ENCODE results near the gene KCNH5. TPM values are rescaled to one million over a fixed set of nuclear protein-coding genes. Genes with fewer than 3 reads are reported as not detected.

KCNH5 gene
- total RNA-seq, 1 experiment from 2014 or later, result not detected

DNA sequence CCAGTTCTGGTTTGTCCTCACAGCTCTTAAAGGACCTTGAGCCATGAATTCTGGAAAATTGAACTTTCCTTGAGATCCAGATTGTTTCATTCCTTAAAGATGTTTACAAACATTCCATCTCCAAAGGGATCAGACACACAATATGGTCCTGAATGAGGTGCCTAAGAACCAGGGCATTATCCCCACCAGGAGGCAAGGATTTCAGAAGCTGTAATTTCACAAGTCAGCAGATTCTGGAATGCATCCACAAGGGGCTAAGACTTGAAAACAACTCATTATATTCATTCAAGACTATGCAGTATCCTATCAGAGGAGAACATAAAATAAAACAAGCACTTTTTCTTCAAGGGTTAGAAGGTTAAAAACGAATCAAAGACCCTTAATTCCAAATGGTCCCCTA, 15.1 kb downstream of the KCNH5 start:
- no peaks in the 10 kb centered on the region for H3K27me3 ChIP-seq (replicated peaks)
- no peak overlapping the region for H3K27ac ChIP-seq
- no peaks in the 10 kb centered on the region for H3K4me1 ChIP-seq (replicated peaks)
- H3K4me3 ChIP-seq, result no peak overlapping the region
- no peaks in the 10 kb centered on the region for H3K36me3 ChIP-seq
- H3K9me3 ChIP-seq (replicated peaks), result no peaks in the 10 kb centered on the region
- no peak for DNase-seq (ENCODE audit: low read depth in 1 of 2, low spot score in 2 of 2)

DNA sequence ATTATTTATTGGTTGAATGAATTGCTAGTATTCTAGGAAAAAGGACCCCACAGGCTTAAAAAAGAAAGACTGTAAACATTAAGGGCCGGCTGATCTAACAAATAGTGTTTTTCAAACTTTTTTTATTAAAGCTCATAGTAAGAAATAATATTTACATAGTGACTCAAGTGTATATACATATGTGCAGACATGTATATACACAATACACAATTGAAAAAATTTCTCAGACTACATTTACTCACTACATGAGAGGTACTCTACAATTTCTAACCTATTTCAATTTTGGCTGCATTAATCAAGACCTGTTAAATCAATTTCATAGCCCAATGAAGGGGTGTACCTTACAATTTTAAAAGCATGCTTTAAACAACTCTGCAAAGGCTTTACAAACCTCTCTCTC, 17.5 kb downstream of the KCNH5 start:
- Histone ChIP-seq H3K9me3 (replicated peaks) (no peaks in the 10 kb centered on the region), H3K27ac (no peak overlapping the region), H3K4me3 (no peak overlapping the region), H3K4me1 (replicated peaks) (no peaks in the 10 kb centered on the region), H3K36me3 (no peaks in the 10 kb centered on the region), H3K27me3 (replicated peaks) (no peaks in the 10 kb centered on the region)
- DNase-seq (ENCODE audit: low read depth in 1 of 2, low spot score in 2 of 2), result no peak

DNA sequence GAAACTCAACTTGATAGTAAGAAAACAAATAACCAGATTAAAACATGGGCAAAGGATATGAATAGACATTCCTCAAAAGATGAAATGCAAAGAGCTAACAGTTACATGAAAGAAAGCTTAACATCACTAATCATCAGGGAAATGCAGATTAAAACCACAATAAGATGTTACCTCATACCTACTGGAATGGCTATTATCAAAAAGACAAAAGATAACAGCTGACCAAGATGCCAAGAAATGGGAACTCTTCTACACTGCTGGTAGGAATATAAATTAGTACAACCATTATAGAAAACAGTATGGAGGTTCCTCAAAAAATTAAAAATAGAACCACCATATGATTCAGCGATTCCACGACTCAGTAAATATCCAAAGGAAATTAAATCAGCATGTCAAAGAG, 18.8 kb downstream of the KCNH5 start:
- no peak overlapping the region for H3K27ac ChIP-seq

DNA sequence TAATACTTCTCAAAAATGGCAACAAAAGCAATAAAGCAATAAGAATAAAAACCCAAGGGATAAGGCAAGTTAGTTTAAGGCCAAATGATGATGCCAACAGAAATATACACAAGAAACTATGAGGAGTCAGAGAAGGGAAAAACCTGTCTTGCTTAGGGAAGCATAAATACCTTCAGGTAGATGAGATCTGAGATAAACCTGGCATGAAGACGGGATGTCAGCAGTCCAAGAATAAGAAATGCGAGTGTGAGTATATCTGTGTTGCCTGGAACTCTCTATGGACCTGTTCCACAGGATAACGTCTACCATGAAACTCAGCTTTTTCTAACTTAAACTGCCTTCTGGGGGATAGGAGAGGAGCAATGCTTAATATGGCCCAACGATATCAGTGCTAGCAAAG, 30.6 kb downstream of the KCNH5 start:
- Histone ChIP-seq H3K36me3 (no peaks in the 10 kb centered on the region), H3K27ac (no peak overlapping the region), H3K27me3 (replicated peaks) (no peaks in the 10 kb centered on the region), H3K9me3 (replicated peaks) (no peaks in the 10 kb centered on the region), H3K4me3 (no peak overlapping the region), H3K4me1 (replicated peaks) (no peaks in the 10 kb centered on the region)
- no peak for DNase-seq (ENCODE audit: low read depth in 1 of 2, low spot score in 2 of 2)

More for the DNA sequence above, 18.8 kb downstream of the KCNH5 start:
- no peak overlapping the region for H3K4me3 ChIP-seq
- DNase-seq (ENCODE audit: low read depth in 1 of 2, low spot score in 2 of 2), result no peak
- no peaks in the 10 kb centered on the region for H3K36me3 ChIP-seq
- H3K27me3 ChIP-seq (replicated peaks), result no peaks in the 10 kb centered on the region
- no peaks in the 10 kb centered on the region for H3K9me3 ChIP-seq (replicated peaks)
- H3K4me1 ChIP-seq (replicated peaks), result no peaks in the 10 kb centered on the region

DNA sequence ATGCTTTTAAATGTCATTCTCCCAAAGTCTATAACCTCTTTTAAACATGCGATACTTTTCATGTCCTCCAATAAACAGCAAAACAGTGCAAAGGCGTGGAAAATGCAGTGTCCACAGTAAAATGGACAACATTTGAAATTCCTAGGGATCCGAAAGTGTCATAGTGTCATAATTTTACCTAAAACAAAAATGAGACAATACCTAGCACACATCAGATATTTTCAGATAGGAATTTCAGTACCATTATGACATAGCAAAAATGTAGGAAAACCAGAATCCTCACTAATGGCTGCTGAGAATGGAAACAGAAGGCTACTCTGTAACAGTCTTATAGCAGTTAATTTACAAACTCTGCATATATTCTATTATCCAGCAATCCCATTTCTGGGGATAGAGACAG, 33.1 kb downstream of the KCNH5 start:
- Histone ChIP-seq H3K4me3 (no peak overlapping the region), H3K4me1 (replicated peaks) (no peaks in the 10 kb centered on the region), H3K27ac (no peak overlapping the region)

DNA sequence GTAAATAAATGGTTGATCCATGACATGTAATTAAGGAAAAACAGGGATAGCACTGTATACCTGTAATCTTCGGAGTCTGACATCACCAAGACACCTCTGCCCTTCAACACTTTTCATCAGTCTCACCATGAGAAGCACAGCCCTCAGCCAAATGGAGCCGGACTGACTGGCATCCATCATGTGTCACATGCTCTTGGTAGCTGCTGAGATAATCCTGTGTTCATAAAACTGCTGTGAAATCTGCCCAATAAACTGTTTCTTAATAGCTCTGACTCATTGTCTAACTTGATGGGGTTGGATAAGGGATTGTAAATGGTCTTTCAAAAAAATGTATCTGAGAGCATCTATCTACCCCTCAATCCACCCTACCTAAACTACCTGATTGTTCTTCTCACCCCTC, 33.6 kb downstream of the KCNH5 start:
- no peaks in the 10 kb centered on the region for H3K4me1 ChIP-seq (replicated peaks)
- H3K9me3 ChIP-seq (replicated peaks), result no peaks in the 10 kb centered on the region
- H3K27me3 ChIP-seq (replicated peaks), result no peaks in the 10 kb centered on the region
- H3K4me3 ChIP-seq, result no peak overlapping the region
- H3K27ac ChIP-seq, result no peak overlapping the region
- no peaks in the 10 kb centered on the region for H3K36me3 ChIP-seq
- DNase-seq (ENCODE audit: low read depth in 1 of 2, low spot score in 2 of 2), result no peak

More for the DNA sequence above, 33.1 kb downstream of the KCNH5 start:
- H3K36me3 ChIP-seq, result no peaks in the 10 kb centered on the region
- DNase-seq (ENCODE audit: low read depth in 1 of 2, low spot score in 2 of 2), result no peak
- H3K27me3 ChIP-seq (replicated peaks), result no peaks in the 10 kb centered on the region
- H3K9me3 ChIP-seq (replicated peaks), result no peaks in the 10 kb centered on the region

DNA sequence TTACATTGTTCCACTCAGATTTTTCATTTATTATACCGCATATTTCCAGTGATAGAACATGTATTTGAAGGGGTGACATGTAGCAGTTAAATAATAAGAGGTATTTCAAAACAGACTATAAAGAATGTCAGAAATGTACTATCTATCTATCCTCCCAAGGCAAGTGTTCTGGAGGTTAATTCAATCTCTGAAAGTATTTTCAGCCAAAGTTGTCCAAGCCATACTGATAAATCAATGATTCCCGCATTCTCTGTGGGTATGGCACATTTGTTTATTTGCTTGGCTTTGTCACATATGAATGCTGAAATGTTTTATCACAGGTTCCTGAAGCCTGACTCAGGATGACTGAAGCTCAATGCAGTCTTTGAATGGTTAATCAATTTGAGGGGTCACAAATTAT, 35.8 kb downstream of the KCNH5 start:
- H3K36me3 ChIP-seq, result no peaks in the 10 kb centered on the region
- H3K9me3 ChIP-seq (replicated peaks), result no peaks in the 10 kb centered on the region
- H3K4me3 ChIP-seq, result no peak overlapping the region
- no peaks in the 10 kb centered on the region for H3K4me1 ChIP-seq (replicated peaks)
- DNase-seq (ENCODE audit: low read depth in 1 of 2, low spot score in 2 of 2), result no peak
- no peaks in the 10 kb centered on the region for H3K27me3 ChIP-seq (replicated peaks)
- no peak overlapping the region for H3K27ac ChIP-seq

DNA sequence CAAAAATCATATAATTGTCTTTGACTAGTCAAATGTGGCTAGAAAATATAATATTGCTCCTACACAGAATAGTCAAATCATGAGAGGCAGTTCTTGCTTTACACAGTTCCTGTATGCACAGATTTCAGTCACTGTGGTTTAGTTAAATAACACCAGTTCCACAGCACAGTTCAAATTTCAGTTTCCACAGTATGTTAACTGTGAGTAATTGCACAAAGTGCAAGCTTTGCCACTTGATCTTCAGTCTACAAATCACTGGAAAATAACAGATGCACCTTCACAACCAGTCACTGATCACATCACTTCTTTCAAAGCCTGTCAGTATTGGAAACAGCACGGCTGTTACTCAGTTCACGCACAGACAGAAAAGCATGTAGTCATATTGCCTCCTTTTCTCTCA, 38.7 kb downstream of the KCNH5 start:
- H3K36me3 ChIP-seq, result no peaks in the 10 kb centered on the region

DNA sequence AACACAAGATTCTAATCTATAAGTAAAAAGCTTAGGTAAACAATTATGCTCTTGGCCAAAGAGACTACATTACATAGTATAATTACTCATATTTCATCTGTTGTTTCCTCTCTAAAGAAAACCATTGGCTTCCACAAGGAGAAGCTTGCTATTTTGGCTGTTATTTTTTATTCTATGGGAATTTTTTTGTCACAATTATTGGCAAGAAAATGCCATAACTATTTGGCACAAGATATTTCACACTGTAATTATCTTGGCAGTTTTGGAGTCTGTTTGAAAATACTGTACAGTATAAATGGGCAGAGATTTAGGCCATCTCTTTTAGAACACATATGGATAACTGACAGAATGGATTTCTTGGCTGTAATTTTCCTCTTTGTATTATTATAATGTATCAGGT, 51.2 kb downstream of the KCNH5 start:
- Histone ChIP-seq H3K4me3 (no peak overlapping the region), H3K4me1 (replicated peaks) (no peaks in the 10 kb centered on the region), H3K9me3 (replicated peaks) (no peaks in the 10 kb centered on the region), H3K27ac (no peak overlapping the region), H3K27me3 (replicated peaks) (no peaks in the 10 kb centered on the region), H3K36me3 (no peaks in the 10 kb centered on the region)
- no peak for DNase-seq (ENCODE audit: low read depth in 1 of 2, low spot score in 2 of 2)

More for the DNA sequence above, 38.7 kb downstream of the KCNH5 start:
- Histone ChIP-seq H3K4me3 (no peak overlapping the region), H3K9me3 (replicated peaks) (no peaks in the 10 kb centered on the region), H3K27me3 (replicated peaks) (no peaks in the 10 kb centered on the region), H3K27ac (no peak overlapping the region), H3K4me1 (replicated peaks) (no peaks in the 10 kb centered on the region)
- DNase-seq (ENCODE audit: low read depth in 1 of 2, low spot score in 2 of 2), result no peak

DNA sequence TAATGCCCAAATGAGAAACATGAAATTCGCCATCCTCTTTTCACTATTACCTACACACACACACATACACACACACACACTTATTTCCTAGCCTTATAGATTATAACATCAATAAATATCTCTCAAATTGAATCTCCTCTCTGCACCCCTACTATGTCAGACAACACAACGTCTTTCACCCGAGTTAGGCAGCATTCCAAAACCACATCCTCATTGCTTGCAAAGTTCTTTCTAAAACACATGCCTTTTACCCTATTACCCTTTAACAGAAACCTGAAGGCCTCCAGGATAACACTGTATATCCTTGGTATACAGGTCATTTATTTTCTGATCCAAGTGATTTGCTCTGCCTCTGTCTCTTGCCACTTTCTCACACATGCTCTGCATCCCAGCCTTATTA, 56.3 kb downstream of the KCNH5 start:
- Histone ChIP-seq H3K4me3 (no peak overlapping the region), H3K27me3 (replicated peaks) (no peaks in the 10 kb centered on the region), H3K36me3 (no peaks in the 10 kb centered on the region), H3K4me1 (replicated peaks) (no peaks in the 10 kb centered on the region), H3K9me3 (replicated peaks) (no peaks in the 10 kb centered on the region), H3K27ac (no peak overlapping the region)
- no peak for DNase-seq (ENCODE audit: low read depth in 1 of 2, low spot score in 2 of 2)

DNA sequence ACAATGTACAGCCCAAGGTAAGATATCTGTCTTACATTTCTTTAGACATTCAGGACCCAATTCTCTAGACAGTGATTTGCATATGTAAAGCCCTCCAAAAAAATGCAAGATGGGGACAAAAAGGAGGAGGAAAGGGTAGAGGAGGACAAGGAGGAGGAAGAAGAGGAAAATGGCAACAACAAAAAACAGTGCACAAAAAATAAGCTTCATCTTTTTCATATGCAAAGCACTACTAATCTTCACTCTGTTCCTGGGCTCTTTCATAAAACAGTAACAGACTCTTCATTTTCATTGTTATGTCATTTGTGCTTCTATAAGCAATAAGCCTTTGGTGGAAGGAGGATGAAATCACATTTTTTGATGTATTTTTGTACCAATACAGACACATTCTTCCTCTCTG, 61.4 kb downstream of the KCNH5 start:
- Histone ChIP-seq H3K9me3 (replicated peaks) (no peaks in the 10 kb centered on the region), H3K27ac (no peak overlapping the region), H3K4me1 (replicated peaks) (no peaks in the 10 kb centered on the region), H3K36me3 (no peaks in the 10 kb centered on the region), H3K4me3 (no peak overlapping the region), H3K27me3 (replicated peaks) (no peaks in the 10 kb centered on the region; the same call in 1 of the 2 replicates)
- no peak for DNase-seq (ENCODE audit: low read depth in 1 of 2, low spot score in 2 of 2)

DNA sequence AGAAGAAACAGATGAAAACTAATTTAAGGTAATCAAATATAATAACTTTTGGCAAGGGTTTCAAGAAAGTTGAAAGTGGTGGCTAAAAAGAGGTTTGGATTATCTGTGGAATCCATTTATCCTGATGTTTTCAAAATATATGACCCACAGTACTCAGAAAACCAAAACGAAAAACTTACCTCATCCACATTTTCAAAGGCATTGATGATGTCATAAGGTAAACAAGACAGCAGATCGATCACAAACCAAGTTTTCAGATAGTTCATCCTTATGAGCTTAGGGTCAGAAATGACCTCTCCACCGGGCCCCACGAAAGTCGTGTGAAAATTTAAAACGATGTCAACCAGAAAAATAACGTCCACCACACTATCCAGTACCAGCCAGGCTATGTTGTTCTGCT, 64.6 kb downstream of the KCNH5 start:
- no peaks in the 10 kb centered on the region for H3K4me1 ChIP-seq (replicated peaks)
- no peak overlapping the region for H3K27ac ChIP-seq
- DNase-seq (ENCODE audit: low read depth in 1 of 2, low spot score in 2 of 2), result no peak
- H3K4me3 ChIP-seq, result no peak overlapping the region
- no peaks in the 10 kb centered on the region; the same call in 1 of the 2 replicates for H3K27me3 ChIP-seq (replicated peaks)
- H3K36me3 ChIP-seq, result no peaks in the 10 kb centered on the region
- no peaks in the 10 kb centered on the region for H3K9me3 ChIP-seq (replicated peaks)

DNA sequence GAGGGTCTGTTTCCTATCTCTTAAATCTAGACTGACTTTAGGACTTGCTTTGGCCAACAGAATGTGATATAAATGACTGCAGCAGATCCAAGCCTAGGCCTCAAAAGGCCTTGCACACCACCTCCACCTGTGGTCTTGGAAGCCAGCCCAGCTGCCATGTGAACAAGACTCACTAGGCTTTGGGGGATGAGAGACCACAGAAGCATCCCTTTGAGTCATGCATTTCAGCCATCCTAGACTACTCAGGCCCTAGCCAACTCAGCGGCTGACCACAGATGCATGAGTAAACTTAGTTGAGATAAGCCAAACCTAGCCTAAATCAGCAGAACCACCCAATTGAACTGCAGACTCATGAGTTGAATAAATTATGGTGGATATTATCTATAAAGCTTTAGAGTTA, 87.7 kb downstream of the KCNH5 start:
- Histone ChIP-seq H3K4me1 (replicated peaks) (no peaks in the 10 kb centered on the region), H3K36me3 (no peaks in the 10 kb centered on the region), H3K9me3 (replicated peaks) (no peaks in the 10 kb centered on the region), H3K27ac (no peak overlapping the region), H3K4me3 (no peak overlapping the region), H3K27me3 (replicated peaks) (no peaks in the 10 kb centered on the region)
- no peak for DNase-seq (ENCODE audit: low read depth in 1 of 2, low spot score in 2 of 2)

DNA sequence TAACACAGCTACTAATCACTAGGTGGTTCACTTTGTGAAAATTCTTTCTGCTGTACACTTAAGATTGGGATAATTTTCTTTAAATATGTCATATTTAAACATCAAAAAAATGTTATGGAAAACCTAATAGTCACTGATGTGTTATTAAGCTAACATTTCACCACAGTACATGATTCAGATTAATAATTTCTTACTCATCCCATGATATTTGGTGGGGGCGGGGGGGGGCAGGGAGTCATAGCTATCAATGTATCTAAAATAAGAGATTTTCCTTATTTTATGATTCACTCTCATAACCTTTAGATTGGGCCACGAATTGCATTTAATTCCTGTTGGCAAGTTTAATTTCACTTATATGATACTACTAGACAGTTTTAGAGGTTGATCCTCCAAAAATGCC, 88.8 kb downstream of the KCNH5 start:
- Histone ChIP-seq H3K4me1 (replicated peaks) (no peaks in the 10 kb centered on the region), H3K27ac (no peak overlapping the region), H3K9me3 (replicated peaks) (no peaks in the 10 kb centered on the region), H3K27me3 (replicated peaks) (no peaks in the 10 kb centered on the region), H3K36me3 (no peaks in the 10 kb centered on the region), H3K4me3 (no peak overlapping the region)
- no peak for DNase-seq (ENCODE audit: low read depth in 1 of 2, low spot score in 2 of 2)

DNA sequence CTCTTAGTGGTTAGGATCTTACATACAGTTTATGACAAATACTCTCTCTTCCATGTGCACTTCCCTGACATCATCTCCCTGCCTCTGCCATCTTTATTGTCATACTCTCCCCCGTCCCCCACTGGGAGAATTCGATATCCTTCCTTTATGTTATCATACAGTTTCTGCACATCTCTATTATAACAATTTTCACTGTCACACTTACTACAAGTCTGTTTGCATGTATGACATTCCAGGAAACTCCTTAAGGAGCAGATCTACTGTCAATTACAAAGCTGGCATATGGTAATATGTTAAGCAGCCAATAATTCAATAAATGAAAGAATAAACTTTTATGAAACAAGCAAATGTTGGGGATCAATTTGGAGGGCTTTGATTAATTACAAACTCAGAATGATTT, 91.1 kb downstream of the KCNH5 start:
- no peak for DNase-seq (ENCODE audit: low read depth in 1 of 2, low spot score in 2 of 2)
- Histone ChIP-seq H3K4me3 (no peak overlapping the region), H3K4me1 (replicated peaks) (no peaks in the 10 kb centered on the region), H3K36me3 (no peaks in the 10 kb centered on the region), H3K9me3 (replicated peaks) (no peaks in the 10 kb centered on the region), H3K27me3 (replicated peaks) (no peaks in the 10 kb centered on the region), H3K27ac (no peak overlapping the region)

All from SJSA1 (cell line).